ENCODE measurements around the gene CRYGD. TPM values are rescaled to one million over a fixed set of nuclear protein-coding genes. Genes with fewer than 3 reads are reported as not detected.

CRYGD gene
- total RNA-seq, 1 donor from 2014 or later, result not detected

GRCh38 chr2:208142925-208143799 is 18.8 kb upstream of the CRYGD start:
- Histone ChIP-seq H3K79me2 (ENCODE audit: insufficient read depth, low read length) (no peaks in the 10 kb centered on the region), H3K27me3 (ENCODE audit: insufficient read depth, low read length) (no peaks in the 10 kb centered on the region), H3K9ac (ENCODE audit: low read length) (no peak overlapping the region), H4K20me1 (ENCODE audit: insufficient read depth, low read length) (no peaks in the 10 kb centered on the region), H3K4me1 (ENCODE audit: insufficient read depth, low read length) (no peaks in the 10 kb centered on the region), H3K36me3 (ENCODE audit: insufficient read depth, low read length) (no peaks in the 10 kb centered on the region), H3K4me2 (ENCODE audit: low read length) (no peak overlapping the region), H3K27ac (ENCODE audit: low read depth, low read length) (no peak overlapping the region), H3K4me3 (ENCODE audit: insufficient read depth, low read depth, low read length) (no peak overlapping the region), H3K9me3 (ENCODE audit: insufficient read depth, low read depth, low read length) (no peaks in the 10 kb centered on the region), H2AFZ (ENCODE audit: low read depth, low read length) (no peak overlapping the region)
- no peak for TF ChIP-seq EZH2 (IDR thresholded peaks at IDR 0.05; ENCODE audit: insufficient read depth, low read length)
- no peak for TF ChIP-seq CTCF (IDR thresholded peaks at IDR 0.05; ENCODE audit: insufficient read depth, low read depth, low read length)
- Mint-ChIP-seq H3K4me1 (ENCODE audit: low read depth, unreplicated experiment) (no peaks in the 10 kb centered on the region), H3K36me3 (ENCODE audit: low read depth, unreplicated experiment) (no peaks in the 10 kb centered on the region), H3K9me3 (ENCODE audit: unreplicated experiment) (peaks cover 3% of the 10 kb centered on the region), H3K27ac (ENCODE audit: unreplicated experiment) (no peak overlapping the region), H3K4me3 (ENCODE audit: unreplicated experiment) (no peak overlapping the region), H3K27me3 (ENCODE audit: low read depth, unreplicated experiment) (no peaks in the 10 kb centered on the region)
- no peak for DNase-seq (ENCODE audit: low read depth)
- no peak for FAIRE-seq

GRCh38 chr2:208142240-208142924 is 18.1 kb upstream of the CRYGD start:
- no peaks in the 10 kb centered on the region for H3K4me1 ChIP-seq (ENCODE audit: insufficient read depth, low read length)
- H3K36me3 Mint-ChIP-seq (ENCODE audit: low read depth, unreplicated experiment), result no peaks in the 10 kb centered on the region
- H3K9ac ChIP-seq (ENCODE audit: low read length), result no peak overlapping the region
- no peak overlapping the region for H3K27ac ChIP-seq (ENCODE audit: low read depth, low read length)
- H3K27me3 ChIP-seq (ENCODE audit: insufficient read depth, low read length), result no peaks in the 10 kb centered on the region
- no peak overlapping the region for H3K4me3 Mint-ChIP-seq (ENCODE audit: unreplicated experiment)
- TF ChIP-seq EZH2 (IDR thresholded peaks at IDR 0.05; ENCODE audit: insufficient read depth, low read length), result no peak
- TF ChIP-seq CTCF (IDR thresholded peaks at IDR 0.05; ENCODE audit: insufficient read depth, low read depth, low read length), result no peak
- DNase-seq (ENCODE audit: low read depth), result peak; percentile 22
- no peak overlapping the region for H3K4me3 ChIP-seq (ENCODE audit: insufficient read depth, low read depth, low read length)
- no peak overlapping the region for H3K27ac Mint-ChIP-seq (ENCODE audit: unreplicated experiment)
- H3K79me2 ChIP-seq (ENCODE audit: insufficient read depth, low read length), result no peaks in the 10 kb centered on the region
- no peak for FAIRE-seq
- no peaks in the 10 kb centered on the region for H3K9me3 ChIP-seq (ENCODE audit: insufficient read depth, low read depth, low read length)
- no peaks in the 10 kb centered on the region for H4K20me1 ChIP-seq (ENCODE audit: insufficient read depth, low read length)
- no peaks in the 10 kb centered on the region for H3K27me3 Mint-ChIP-seq (ENCODE audit: low read depth, unreplicated experiment)
- H3K36me3 ChIP-seq (ENCODE audit: insufficient read depth, low read length), result no peaks in the 10 kb centered on the region
- H3K4me1 Mint-ChIP-seq (ENCODE audit: low read depth, unreplicated experiment), result no peaks in the 10 kb centered on the region
- no peak overlapping the region for H2AFZ ChIP-seq (ENCODE audit: low read depth, low read length)
- no peak overlapping the region for H3K4me2 ChIP-seq (ENCODE audit: low read length)
- peaks cover 7% of the 10 kb centered on the region for H3K9me3 Mint-ChIP-seq (ENCODE audit: unreplicated experiment)

Measured in astrocyte (in vitro differentiated cells and primary cell).